ENCODE data around the gene HAGHL.

DNA sequence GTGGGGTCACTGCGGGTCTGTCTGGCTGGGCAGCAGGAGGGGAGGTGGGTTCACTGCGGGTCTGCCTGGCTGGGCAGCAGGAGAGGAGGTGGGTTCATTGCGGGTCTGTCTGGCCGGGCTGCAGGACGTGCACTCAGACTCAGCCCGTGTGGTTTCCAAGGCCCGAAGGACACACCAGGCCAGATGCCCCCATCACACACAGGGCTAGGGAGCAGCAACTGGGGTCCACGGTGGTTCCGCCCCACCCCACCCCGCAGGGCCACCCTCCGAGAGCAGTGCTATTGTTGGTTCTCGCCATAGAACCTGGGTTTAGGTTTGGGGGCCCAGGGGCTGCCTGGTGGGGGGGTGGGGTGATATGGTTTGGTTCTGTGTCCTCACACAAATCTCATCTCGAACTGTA is 19.7 kb downstream of the HAGHL start:
- TF ChIP-seq POLR2A (IDR thresholded peaks at IDR 0.05) = no peak
- TF ChIP-seq, protein P1, sequence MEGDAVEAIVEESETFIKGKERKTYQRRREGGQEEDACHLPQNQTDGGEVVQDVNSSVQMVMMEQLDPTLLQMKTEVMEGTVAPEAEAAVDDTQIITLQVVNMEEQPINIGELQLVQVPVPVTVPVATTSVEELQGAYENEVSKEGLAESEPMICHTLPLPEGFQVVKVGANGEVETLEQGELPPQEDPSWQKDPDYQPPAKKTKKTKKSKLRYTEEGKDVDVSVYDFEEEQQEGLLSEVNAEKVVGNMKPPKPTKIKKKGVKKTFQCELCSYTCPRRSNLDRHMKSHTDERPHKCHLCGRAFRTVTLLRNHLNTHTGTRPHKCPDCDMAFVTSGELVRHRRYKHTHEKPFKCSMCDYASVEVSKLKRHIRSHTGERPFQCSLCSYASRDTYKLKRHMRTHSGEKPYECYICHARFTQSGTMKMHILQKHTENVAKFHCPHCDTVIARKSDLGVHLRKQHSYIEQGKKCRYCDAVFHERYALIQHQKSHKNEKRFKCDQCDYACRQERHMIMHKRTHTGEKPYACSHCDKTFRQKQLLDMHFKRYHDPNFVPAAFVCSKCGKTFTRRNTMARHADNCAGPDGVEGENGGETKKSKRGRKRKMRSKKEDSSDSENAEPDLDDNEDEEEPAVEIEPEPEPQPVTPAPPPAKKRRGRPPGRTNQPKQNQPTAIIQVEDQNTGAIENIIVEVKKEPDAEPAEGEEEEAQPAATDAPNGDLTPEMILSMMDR (IDR thresholded peaks at IDR 0.05) = no peak
